CD14-positive monocyte (primary cell): Measurements from ENCODE around the gene NPIPB6. TPM values are rescaled to one million over a fixed set of nuclear protein-coding genes. Genes with fewer than 3 reads are reported as not detected.

Experiments used
- DNase-seq, 3 donors: peaks; one replicate each; pipeline ENCODE4 v3.0.0-alpha.2; 2011 to 2022
- H2AFZ ChIP-seq: 2 replicates; pipeline ENCODE4 v1.6.0; 2012; ENCODE audit warnings: mild to moderate bottlenecking, low read depth, low read length, inconsistent platforms; ENCODE audit not compliant: insufficient read depth, poor library complexity, severe bottlenecking
- H3K27ac ChIP-seq, 2 donors: 1 replicate in 1 of 2; 2 replicates in 1 of 2; pipeline ENCODE4 v1.5.1; 2012 to 2013; ENCODE audit warnings: low read length in 2 of 2, control low read depth in 1 of 2, inconsistent platforms in 1 of 2, low read depth in 1 of 2, mild to moderate bottlenecking in 1 of 2
- H3K27me3 ChIP-seq, 2 donors: one replicate each; pipeline versions ENCODE4 v1.6.0 to v1.6.1; 2011 to 2013; ENCODE audit warnings: low read length in 2 of 2; ENCODE audit not compliant: control insufficient read depth in 2 of 2, insufficient read depth in 2 of 2
- H3K36me3 ChIP-seq, 2 donors: replicated peaks in 1 of 2; 1 replicate in 1 of 2; 2 replicates in 1 of 2; pipeline versions ENCODE4 v1.5.1 to v1.6.1; 2012 to 2013; ENCODE audit warnings: low read length in 2 of 2, control low read depth in 1 of 2, inconsistent platforms in 1 of 2, mild to moderate bottlenecking in 1 of 2; ENCODE audit not compliant: insufficient read depth in 2 of 2, control insufficient read depth in 1 of 2
- H3K4me1 ChIP-seq, 2 donors: 1 replicate in 1 of 2; 2 replicates in 1 of 2; pipeline versions ENCODE4 v1.5.1 to v1.6.1; 2012 to 2013; ENCODE audit warnings: low read length in 2 of 2, control low read depth in 1 of 2, inconsistent platforms in 1 of 2, mild to moderate bottlenecking in 1 of 2, moderate library complexity in 1 of 2; ENCODE audit not compliant: insufficient read depth in 2 of 2, control insufficient read depth in 1 of 2
- H3K4me2 ChIP-seq: replicated peaks from 2 replicates; pipeline ENCODE3; 2012; ENCODE audit warnings: low read length, moderate library complexity, mild to moderate bottlenecking; ENCODE audit not compliant: poor library complexity, severe bottlenecking; ENCODE audit errors: extremely low read depth
- H3K4me3 ChIP-seq, 3 experiments: fragments of 200-600 bp in 1 of 3; sonication (generic) in 1 of 3; replicated peaks in 1 of 3; 1 replicate in 2 of 3; 2 replicates in 1 of 3; pipeline ENCODE4 v1.5.1; 2011 to 2013; ENCODE audit warnings: low read length in 3 of 3, mild to moderate bottlenecking in 3 of 3, control low read depth in 2 of 3, low read depth in 2 of 3, inconsistent platforms in 1 of 3, moderate library complexity in 1 of 3
- H3K79me2 ChIP-seq: 2 replicates; pipeline ENCODE4 v1.6.0; 2012; ENCODE audit warnings: mild to moderate bottlenecking, control low read depth, inconsistent platforms, low read length, moderate library complexity; ENCODE audit not compliant: insufficient read depth
- H3K9ac ChIP-seq: 2 replicates; pipeline ENCODE4 v1.6.0; 2017; ENCODE audit warnings: low read length, mild to moderate bottlenecking; ENCODE audit not compliant: insufficient read depth, poor library complexity, severe bottlenecking
- H3K9me3 ChIP-seq, 2 donors: replicated peaks in 1 of 2; 1 replicate in 1 of 2; 2 replicates in 1 of 2; pipeline versions ENCODE4 v1.5.1 to v1.6.1; 2012 to 2013; ENCODE audit warnings: low read length in 2 of 2, control low read depth in 1 of 2; ENCODE audit not compliant: control insufficient read depth in 1 of 2, insufficient read depth in 1 of 2
- H4K20me1 ChIP-seq: 2 replicates; pipeline ENCODE4 v1.6.0; 2012; ENCODE audit warnings: mild to moderate bottlenecking, low read length, control low read depth, moderate library complexity; ENCODE audit not compliant: insufficient read depth
- H3K27ac Mint-ChIP-seq, 7 donors: one replicate each; pipeline ENCODE4 v1.8.0; 2020; ENCODE audit warnings: mild to moderate bottlenecking in 7 of 7, mixed read lengths in 7 of 7, moderate library complexity in 6 of 7, inconsistent platforms in 2 of 7
- H3K27me3 Mint-ChIP-seq, 3 donors: one replicate each; pipeline ENCODE4 v1.8.0; 2021 to 2022; ENCODE audit warnings: low read depth in 3 of 3, mild to moderate bottlenecking in 3 of 3, mixed read lengths in 3 of 3, moderate library complexity in 3 of 3, inconsistent platforms in 1 of 3
- H3K36me3 Mint-ChIP-seq, 2 donors: one replicate each; pipeline ENCODE4 v1.8.0; 2020; ENCODE audit warnings: mixed read lengths in 2 of 2, inconsistent platforms in 1 of 2, mild to moderate bottlenecking in 1 of 2
- H3K4me1 Mint-ChIP-seq: one replicate; pipeline ENCODE4 v1.8.0; 2020; ENCODE audit warnings: mild to moderate bottlenecking, mixed read lengths
- H3K4me3 Mint-ChIP-seq, 2 donors: one replicate each; pipeline ENCODE4 v1.8.0; 2020; ENCODE audit warnings: mild to moderate bottlenecking in 2 of 2, mixed read lengths in 2 of 2, moderate library complexity in 1 of 2
- H3K9me3 Mint-ChIP-seq, 7 donors: one replicate each; pipeline ENCODE4 v1.8.0; 2020 to 2022; ENCODE audit warnings: mixed read lengths in 7 of 7, mild to moderate bottlenecking in 6 of 7, moderate library complexity in 6 of 7, inconsistent platforms in 2 of 7
- CTCF ChIP-seq: fragments of 200-600 bp; IDR thresholded peaks from one replicate; pipeline ENCODE4 v1.8.0; 2022; ENCODE audit warnings: antibody characterized with exemption, mild to moderate bottlenecking
- WGBS: methylation state at CpG from one replicate; pipeline ENCODE4 v1.1.5; 2013; ENCODE audit warnings: missing lambda C conversion rate; ENCODE audit not compliant: insufficient coverage; 5-methylcytosine and 5-hydroxymethylcytosine counted together
- intact Hi-C, 2 donors: fragments of 100-400 bp; cut with micrococcal nuclease; formaldehyde crosslinking; loops; one replicate each; pipeline versions ENCODE4 v1.15.0 to v1.15.1; 2023
- polyA plus RNA-seq, 3 donors: library from polyadenylated mRNA; depleted of rRNA in 1 of 3; unstranded in 2 of 3; stranded (reverse) in 1 of 3; fragments of 300-500 nt in 2 of 3; fragments of >200 nt in 1 of 3; fragmentation: Illumina TruSeq in 2 of 3; gene quantifications; 1 replicate in 2 of 3; 2 replicates in 1 of 3; pipeline ENCODE4 v1.2.3, GENCODE V29; 2012 to 2021

The NPIPB6 gene
- polyA plus RNA-seq, 3 donors: 0.16 to 0.89 (median 0.17) TPM

- no peak overlapping the region for H3K4me3 Mint-ChIP-seq
- no peaks in the 10 kb centered on the region for H3K79me2 ChIP-seq
- H3K36me3 Mint-ChIP-seq: no peaks in the 10 kb centered on the region
- no peak overlapping the region for H3K4me2 ChIP-seq
- 100% methylated on average over 1 of the region's 3 CpGs for WGBS
- no peak overlapping the region for H3K9ac ChIP-seq
- H3K36me3 ChIP-seq: no peaks in the 10 kb centered on the region
- intact Hi-C loops: no loop called here
- H3K4me1 ChIP-seq: no peaks in the 10 kb centered on the region
- DNase-seq: no peak
- peaks cover 3% of the 10 kb centered on the region for H3K4me1 Mint-ChIP-seq
- H3K27ac ChIP-seq: no peak overlapping the region
- no peaks in the 10 kb centered on the region for H3K27me3 ChIP-seq
- H3K4me3 ChIP-seq: no peak overlapping the region
- H2AFZ ChIP-seq: no peak overlapping the region
- peak overlapping the region in 1 of 7 donors; percentile 25 for H3K27ac Mint-ChIP-seq
- peaks cover 0 to 6% (median 0%) of the 10 kb centered on the region in 3 donors for H3K27me3 Mint-ChIP-seq
- no peaks in the 10 kb centered on the region for H4K20me1 ChIP-seq
- no peak for TF ChIP-seq CTCF
- H3K9me3 Mint-ChIP-seq: peaks cover 0 to 3% (median 0%) of the 10 kb centered on the region in 7 donors
- no peaks in the 10 kb centered on the region for H3K9me3 ChIP-seq
These were observed 38.4 kb downstream of the NPIPB6 start for GRCh38 chr16:28324887-28325279.

GRCh38 chr16:28324235-28324886 is 38.9 kb downstream of the NPIPB6 start:
- H3K9ac ChIP-seq: no peak overlapping the region
- H4K20me1 ChIP-seq: no peaks in the 10 kb centered on the region
- H3K9me3 Mint-ChIP-seq: peaks cover 0 to 3% (median 0%) of the 10 kb centered on the region in 7 donors
- H3K36me3 ChIP-seq: no peaks in the 10 kb centered on the region
- H2AFZ ChIP-seq: no peak overlapping the region
- DNase-seq: no peak
- H3K27me3 Mint-ChIP-seq: peaks cover 0 to 6% (median 0%) of the 10 kb centered on the region in 3 donors
- H3K27ac Mint-ChIP-seq: peak overlapping the region in 1 of 7 donors; percentile 77
- no peaks in the 10 kb centered on the region for H3K36me3 Mint-ChIP-seq
- no peak for TF ChIP-seq CTCF
- H3K4me3 ChIP-seq: no peak overlapping the region
- H3K27me3 ChIP-seq: no peaks in the 10 kb centered on the region
- H3K4me2 ChIP-seq: no peak overlapping the region
- no peak overlapping the region for H3K27ac ChIP-seq
- H3K79me2 ChIP-seq: no peaks in the 10 kb centered on the region
- no peaks in the 10 kb centered on the region for H3K4me1 ChIP-seq
- H3K4me3 Mint-ChIP-seq: no peak overlapping the region
- H3K9me3 ChIP-seq: no peaks in the 10 kb centered on the region
- intact Hi-C loops: no loop called here
- H3K4me1 Mint-ChIP-seq: peaks cover 3% of the 10 kb centered on the region
- no CpG with 5 or more reads among the region's 5 CpGs for WGBS
